ENCODE measurements around the gene ZNF207.

DNA sequence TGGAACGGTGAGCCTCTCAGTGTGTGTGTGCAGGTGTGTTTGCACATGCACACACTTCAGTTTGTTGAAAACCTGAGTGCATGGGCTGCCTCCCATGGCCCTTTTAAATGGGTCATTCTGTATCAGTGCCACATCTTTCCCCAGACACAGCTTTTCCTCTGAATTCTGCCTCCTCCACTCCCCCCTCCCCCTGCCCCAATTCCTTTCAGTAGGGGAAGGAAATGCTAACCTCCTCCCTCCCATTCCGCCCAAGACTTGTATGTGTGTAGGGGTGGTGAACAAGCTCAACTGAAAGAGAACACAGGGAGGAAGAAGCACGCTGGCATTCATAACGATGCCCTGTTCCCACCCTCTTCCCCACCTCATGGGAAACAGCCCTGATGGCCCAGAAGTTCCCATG lies 42.3 kb upstream of the ZNF207 start:
- TF ChIP-seq, protein P1, sequence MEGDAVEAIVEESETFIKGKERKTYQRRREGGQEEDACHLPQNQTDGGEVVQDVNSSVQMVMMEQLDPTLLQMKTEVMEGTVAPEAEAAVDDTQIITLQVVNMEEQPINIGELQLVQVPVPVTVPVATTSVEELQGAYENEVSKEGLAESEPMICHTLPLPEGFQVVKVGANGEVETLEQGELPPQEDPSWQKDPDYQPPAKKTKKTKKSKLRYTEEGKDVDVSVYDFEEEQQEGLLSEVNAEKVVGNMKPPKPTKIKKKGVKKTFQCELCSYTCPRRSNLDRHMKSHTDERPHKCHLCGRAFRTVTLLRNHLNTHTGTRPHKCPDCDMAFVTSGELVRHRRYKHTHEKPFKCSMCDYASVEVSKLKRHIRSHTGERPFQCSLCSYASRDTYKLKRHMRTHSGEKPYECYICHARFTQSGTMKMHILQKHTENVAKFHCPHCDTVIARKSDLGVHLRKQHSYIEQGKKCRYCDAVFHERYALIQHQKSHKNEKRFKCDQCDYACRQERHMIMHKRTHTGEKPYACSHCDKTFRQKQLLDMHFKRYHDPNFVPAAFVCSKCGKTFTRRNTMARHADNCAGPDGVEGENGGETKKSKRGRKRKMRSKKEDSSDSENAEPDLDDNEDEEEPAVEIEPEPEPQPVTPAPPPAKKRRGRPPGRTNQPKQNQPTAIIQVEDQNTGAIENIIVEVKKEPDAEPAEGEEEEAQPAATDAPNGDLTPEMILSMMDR (conservative IDR thresholded peaks at IDR 0.05 in 1 of 2, IDR thresholded peaks at IDR 0.05 in 1 of 2; ENCODE audit: extremely low read depth in 1 of 2, insufficient read depth in 1 of 2, low read depth in 1 of 2, low read length in 2 of 2), result no peak
- no peak for TF ChIP-seq EZH2 (IDR thresholded peaks at IDR 0.05; ENCODE audit: borderline replicate concordance, low read length)
